CD4-positive, alpha-beta memory T cell (primary cell): ENCODE measurements around the gene CFAP119. TPM values are rescaled to one million over a fixed set of nuclear protein-coding genes. Genes with fewer than 3 reads are reported as not detected.

ENCODE experiments used
- CTCF ChIA-PET: fragments of 350-600 bp; sonication (Branson Sonifier 250); formaldehyde crosslinking; loops from one replicate; lab custom pipeline; 2021; ENCODE audit warnings: inconsistent platforms; ENCODE audit not compliant: partially characterized antibody; lab: Charles Lee
- POLR2A ChIA-PET: fragments of 350-600 bp; sonication (Branson Sonifier 250); formaldehyde crosslinking; loops from one replicate; lab custom pipeline; 2021; ENCODE audit not compliant: partially characterized antibody; lab: Charles Lee
- DNase-seq, 5 donors: peaks; one replicate each; pipeline versions ENCODE4 v3.0.0 to v3.0.0-alpha.2; 2020 to 2022; ENCODE audit warnings: mixed read lengths in 1 of 5
- H3K27ac ChIP-seq: one replicate; pipeline ENCODE4 v1.7.0; 2013; ENCODE audit warnings: low read depth, low read length
- H3K27me3 ChIP-seq: 2 replicates; pipeline ENCODE4 v1.7.0; 2013; ENCODE audit warnings: mild to moderate bottlenecking, low read length, moderate library complexity; ENCODE audit not compliant: insufficient read depth
- H3K36me3 ChIP-seq: 2 replicates; pipeline ENCODE4 v1.7.0; 2013; ENCODE audit warnings: mild to moderate bottlenecking, low read length, moderate library complexity; ENCODE audit not compliant: insufficient read depth
- H3K4me1 ChIP-seq: 2 replicates; pipeline ENCODE4 v1.7.0; 2013; ENCODE audit warnings: mild to moderate bottlenecking, low read length, moderate library complexity; ENCODE audit not compliant: insufficient read depth
- H3K4me3 ChIP-seq, 2 donors: one replicate each; pipeline ENCODE4 v1.7.0; 2013; ENCODE audit warnings: low read length in 2 of 2, mild to moderate bottlenecking in 1 of 2
- H3K9me3 ChIP-seq, 2 donors: one replicate each; pipeline ENCODE4 v1.7.0; 2013; ENCODE audit warnings: low read length in 2 of 2, control low read depth in 1 of 2; ENCODE audit not compliant: control insufficient read depth in 1 of 2
- H3K27ac Mint-ChIP-seq, 7 donors: one replicate each; pipeline ENCODE4 v1.8.0; 2020 to 2021; ENCODE audit warnings: mixed read lengths in 7 of 7, mild to moderate bottlenecking in 6 of 7, inconsistent platforms in 3 of 7, moderate library complexity in 3 of 7
- H3K27me3 Mint-ChIP-seq, 2 donors: one replicate each; pipeline ENCODE4 v1.8.0; 2020 to 2021; ENCODE audit warnings: mixed read lengths in 2 of 2
- H3K36me3 Mint-ChIP-seq, 2 donors: one replicate each; pipeline ENCODE4 v1.8.0; 2020 to 2021; ENCODE audit warnings: mixed read lengths in 2 of 2, inconsistent platforms in 1 of 2, mild to moderate bottlenecking in 1 of 2
- H3K4me1 Mint-ChIP-seq, 4 donors: one replicate each; pipeline ENCODE4 v1.8.0; 2020 to 2021; ENCODE audit warnings: mixed read lengths in 4 of 4, mild to moderate bottlenecking in 1 of 4
- H3K4me3 Mint-ChIP-seq, 8 donors: one replicate each; pipeline ENCODE4 v1.8.0; 2020 to 2021; ENCODE audit warnings: mixed read lengths in 8 of 8, mild to moderate bottlenecking in 7 of 8, moderate library complexity in 6 of 8, inconsistent platforms in 3 of 8
- H3K9me3 Mint-ChIP-seq, 8 donors: one replicate each; pipeline ENCODE4 v1.8.0; 2020 to 2021; ENCODE audit warnings: mixed read lengths in 8 of 8, mild to moderate bottlenecking in 5 of 8, inconsistent platforms in 3 of 8, moderate library complexity in 1 of 8
- intact Hi-C: fragments of 100-400 bp; cut with micrococcal nuclease; formaldehyde crosslinking; loops from one replicate; pipeline ENCODE4 v1.15.1; 2023
- polyA plus RNA-seq, 2 donors: library from polyadenylated mRNA; unstranded; fragments of 300-500 nt; fragmentation: Illumina TruSeq; gene quantifications; one replicate each; pipeline ENCODE4 v1.2.3, GENCODE V29; 2021
- total RNA-seq, 2 experiments: library from RNA; stranded (reverse); gene quantifications; one replicate each; pipeline ENCODE4 v1.2.3, GENCODE V29; 2021

CFAP119 gene
- total and polyA plus RNA-seq, 4 experiments from 2014 or later: 0.22 to 3.4 (median 1.5) TPM

DNA sequence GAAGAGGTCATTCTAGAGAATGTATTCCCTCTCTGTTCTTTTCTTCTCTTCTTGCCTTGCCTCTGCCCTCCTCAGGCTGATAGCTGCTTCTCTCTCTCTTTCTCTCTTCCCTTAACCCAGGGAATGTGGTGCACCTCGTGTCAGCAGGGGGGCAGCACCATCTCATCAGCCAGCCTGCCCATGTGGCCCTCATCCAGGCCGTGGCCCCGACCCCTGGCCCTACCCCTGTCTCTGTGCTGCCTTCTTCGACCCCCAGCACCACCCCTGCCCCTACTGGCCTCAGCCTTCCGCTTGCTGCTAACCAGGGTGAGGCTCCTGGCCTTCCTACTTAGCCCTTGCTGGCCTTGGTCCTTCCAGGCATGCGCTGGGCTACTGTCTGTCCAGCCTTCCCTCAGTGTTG is 39.4 kb downstream of the CFAP119 start:
- CTCF ChIA-PET: no interaction called here

DNA sequence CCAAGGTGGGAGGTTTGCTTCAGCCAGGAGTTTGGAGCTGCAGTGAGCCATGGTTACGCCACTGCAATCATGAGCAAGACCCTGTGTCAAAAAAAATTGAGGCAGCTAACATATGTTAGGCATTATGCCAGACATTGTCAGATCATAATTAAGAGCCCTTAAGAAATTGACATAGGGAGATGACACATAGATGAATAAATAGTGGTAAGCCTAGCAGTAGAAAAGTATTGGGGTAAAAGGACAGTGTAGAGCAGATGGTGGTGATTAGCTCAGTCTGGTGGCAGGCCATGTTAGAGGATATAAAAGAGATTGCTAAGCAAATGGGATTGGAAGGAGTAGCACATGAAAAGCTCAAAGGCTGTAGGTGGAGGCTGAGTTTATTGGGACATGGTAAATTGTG is 40.3 kb downstream of the CFAP119 start:
- ChIA-PET POLR2A (interaction anchor here (1.0 to 1.2 kb wide), 2 partner anchors 11 to 23 kb away, joined by 3 read pairs; partner anchors contain the start of gene SRCAP), CTCF (interaction anchor here (1.3 kb wide), 1 partner anchor 13 kb away, joined by 4 read pairs; no protein-coding TSS in a partner anchor)
- Histone ChIP-seq H3K27ac (no peak overlapping the region), H3K4me1 (no peaks in the 10 kb centered on the region), H3K27me3 (no peaks in the 10 kb centered on the region), H3K9me3 (no peaks in the 10 kb centered on the region), H3K36me3 (peaks cover 60% of the 10 kb centered on the region), H3K4me3 (no peak overlapping the region)
- no peaks in the 10 kb centered on the region for H3K27me3 Mint-ChIP-seq
- DNase-seq: no peak
- no peaks in the 10 kb centered on the region for H3K9me3 Mint-ChIP-seq
- H3K36me3 Mint-ChIP-seq: peaks cover 70 to 77% of the 10 kb centered on the region in 2 donors
- H3K4me3 Mint-ChIP-seq: no peak overlapping the region
- intact Hi-C loops: no loop called here
- peaks cover 7 to 22% (median 14%) of the 10 kb centered on the region in 4 donors for H3K4me1 Mint-ChIP-seq
- H3K27ac Mint-ChIP-seq: peak overlapping the region in 5 of 7 donors; percentile 19 to 64 (median 59)

More for the DNA sequence above, 39.4 kb downstream of the CFAP119 start:
- peaks cover 52% of the 10 kb centered on the region for H3K36me3 ChIP-seq
- H3K4me1 Mint-ChIP-seq: peaks cover 0 to 14% (median 7%) of the 10 kb centered on the region in 4 donors
- peaks cover 67 to 75% of the 10 kb centered on the region in 2 donors for H3K36me3 Mint-ChIP-seq
- DNase-seq: no peak
- no peak overlapping the region for H3K4me3 Mint-ChIP-seq
- POLR2A ChIA-PET: interaction anchor here (1.0 kb wide), 1 partner anchor 23 kb away, joined by 3 read pairs; the partner anchor contains the start of gene SRCAP
- no peaks in the 10 kb centered on the region for H3K27me3 Mint-ChIP-seq
- H3K27ac ChIP-seq: no peak overlapping the region
- H3K27ac Mint-ChIP-seq: peak overlapping the region in 4 of 7 donors; percentile 25 to 70 (median 53)
- H3K4me3 ChIP-seq: no peak overlapping the region
- H3K9me3 Mint-ChIP-seq: no peaks in the 10 kb centered on the region
- H3K4me1 ChIP-seq: no peaks in the 10 kb centered on the region
- no peaks in the 10 kb centered on the region for H3K9me3 ChIP-seq
- intact Hi-C loops: no loop called here
- no peaks in the 10 kb centered on the region for H3K27me3 ChIP-seq

DNA sequence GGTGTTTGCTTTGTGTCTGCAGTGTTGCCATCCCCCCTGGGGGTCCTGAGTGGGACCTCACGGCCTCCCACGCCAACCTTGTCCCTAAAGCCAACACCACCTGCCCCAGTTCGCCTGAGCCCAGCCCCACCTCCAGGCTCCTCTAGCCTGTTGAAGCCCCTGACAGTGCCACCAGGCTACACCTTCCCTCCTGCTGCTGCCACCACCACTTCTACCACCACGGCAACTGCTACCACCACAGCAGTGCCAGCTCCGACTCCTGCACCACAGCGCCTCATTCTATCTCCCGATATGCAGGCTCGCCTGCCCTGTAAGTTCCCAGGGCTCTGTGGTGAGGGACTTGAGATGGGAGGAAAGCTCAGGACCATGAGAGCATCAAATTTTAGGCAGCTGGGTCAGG is 40.7 kb downstream of the CFAP119 start:
- no peaks in the 10 kb centered on the region for H3K9me3 ChIP-seq
- peaks cover 65% of the 10 kb centered on the region for H3K36me3 ChIP-seq
- CTCF ChIA-PET: interaction anchor here (1.3 kb wide), 1 partner anchor 13 kb away, joined by 4 read pairs; no protein-coding TSS in a partner anchor
- no peaks in the 10 kb centered on the region for H3K9me3 Mint-ChIP-seq
- no peaks in the 10 kb centered on the region for H3K27me3 Mint-ChIP-seq
- no peak overlapping the region for H3K27ac ChIP-seq
- peaks cover 10 to 26% (median 18%) of the 10 kb centered on the region in 4 donors for H3K4me1 Mint-ChIP-seq
- no peak for DNase-seq
- no peak overlapping the region for H3K4me3 ChIP-seq
- no peaks in the 10 kb centered on the region for H3K27me3 ChIP-seq
- peaks cover 4% of the 10 kb centered on the region for H3K4me1 ChIP-seq
- intact Hi-C loops: no loop called here
- POLR2A ChIA-PET: interaction anchor here (1.2 kb wide), 1 partner anchor 11 kb away, joined by 3 read pairs; no protein-coding TSS in a partner anchor
- peaks cover 73 to 81% of the 10 kb centered on the region in 2 donors for H3K36me3 Mint-ChIP-seq
- no peak overlapping the region for H3K4me3 Mint-ChIP-seq
- H3K27ac Mint-ChIP-seq: peak overlapping the region in 2 of 7 donors; percentile 59 to 64

DNA sequence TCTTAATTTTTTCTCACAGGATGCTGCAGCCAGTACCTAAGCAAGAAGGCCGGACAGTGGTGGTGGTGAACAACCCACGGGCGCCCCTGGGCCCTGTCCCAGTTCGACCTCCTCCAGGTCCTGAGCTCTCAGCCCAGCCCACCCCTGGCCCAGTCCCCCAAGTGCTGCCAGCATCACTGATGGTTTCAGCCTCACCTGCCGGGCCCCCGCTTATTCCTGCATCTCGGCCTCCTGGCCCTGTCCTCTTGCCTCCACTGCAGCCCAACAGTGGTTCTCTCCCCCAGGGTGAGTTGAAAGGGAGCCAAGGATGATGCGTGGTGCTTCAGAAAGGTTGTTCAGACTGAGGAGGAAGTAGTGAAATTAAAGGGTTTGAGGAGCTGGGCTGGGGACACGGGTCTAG is 41.2 kb downstream of the CFAP119 start:
- no peaks in the 10 kb centered on the region for H3K9me3 Mint-ChIP-seq
- Histone ChIP-seq H3K27ac (no peak overlapping the region), H3K4me3 (no peak overlapping the region), H3K27me3 (no peaks in the 10 kb centered on the region), H3K4me1 (peaks cover 8% of the 10 kb centered on the region), H3K36me3 (peaks cover 70% of the 10 kb centered on the region), H3K9me3 (no peaks in the 10 kb centered on the region)
- no peak overlapping the region for H3K4me3 Mint-ChIP-seq
- no peaks in the 10 kb centered on the region for H3K27me3 Mint-ChIP-seq
- intact Hi-C loops: no loop called here
- H3K27ac Mint-ChIP-seq: peak overlapping the region in 3 of 7 donors; percentile 22 to 60 (median 37)
- no peak for DNase-seq
- peaks cover 74 to 81% of the 10 kb centered on the region in 2 donors for H3K36me3 Mint-ChIP-seq
- CTCF ChIA-PET: interaction anchor here (1.3 kb wide), 1 partner anchor 14 kb away, joined by 4 read pairs; no protein-coding TSS in a partner anchor
- POLR2A ChIA-PET: interaction anchor here (1.2 kb wide), 1 partner anchor 12 kb away, joined by 3 read pairs; no protein-coding TSS in a partner anchor
- H3K4me1 Mint-ChIP-seq: peaks cover 13 to 31% (median 22%) of the 10 kb centered on the region in 4 donors

DNA sequence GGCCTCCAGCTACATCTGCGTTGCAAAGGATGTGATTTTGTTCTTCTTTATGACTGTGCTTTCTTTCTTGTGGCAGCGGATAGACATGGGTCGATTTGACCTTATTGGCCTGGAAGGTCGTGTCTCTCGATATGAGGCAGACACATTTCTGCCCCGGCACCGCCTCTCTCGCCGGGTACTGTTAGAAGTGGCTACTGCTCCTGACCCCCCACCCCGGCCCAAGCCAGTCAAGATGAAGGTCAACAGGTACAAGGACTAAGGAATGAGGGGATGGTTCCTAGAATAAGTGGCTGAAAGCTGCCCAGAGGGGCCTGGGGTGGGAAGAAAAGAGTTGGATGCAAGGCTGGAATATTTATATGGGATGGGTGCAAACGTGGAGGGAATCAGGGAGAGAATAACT is 41.8 kb downstream of the CFAP119 start:
- CTCF ChIA-PET: interaction anchor here (0.6 to 0.9 kb wide), 2 partner anchors 26 to 1767 kb away, joined by 3 read pairs; no protein-coding TSS in a partner anchor
- Mint-ChIP-seq H3K4me1 (peaks cover 16 to 37% (median 27%) of the 10 kb centered on the region in 4 donors), H3K36me3 (peaks cover 73 to 78% of the 10 kb centered on the region in 2 donors), H3K27me3 (no peaks in the 10 kb centered on the region), H3K4me3 (no peak overlapping the region), H3K27ac (peak overlapping the region in 2 of 7 donors; percentile 11 to 69), H3K9me3 (no peaks in the 10 kb centered on the region)
- no peak overlapping the region for H3K27ac ChIP-seq
- DNase-seq: no peak
- POLR2A ChIA-PET: interaction anchor here (1.0 kb wide), 1 partner anchor 54 kb away, joined by 3 read pairs; no protein-coding TSS in a partner anchor
- H3K4me1 ChIP-seq: peaks cover 14% of the 10 kb centered on the region
- no peak overlapping the region for H3K4me3 ChIP-seq
- peaks cover 70% of the 10 kb centered on the region for H3K36me3 ChIP-seq
- H3K9me3 ChIP-seq: no peaks in the 10 kb centered on the region
- intact Hi-C loops: no loop called here
- no peaks in the 10 kb centered on the region for H3K27me3 ChIP-seq

DNA sequence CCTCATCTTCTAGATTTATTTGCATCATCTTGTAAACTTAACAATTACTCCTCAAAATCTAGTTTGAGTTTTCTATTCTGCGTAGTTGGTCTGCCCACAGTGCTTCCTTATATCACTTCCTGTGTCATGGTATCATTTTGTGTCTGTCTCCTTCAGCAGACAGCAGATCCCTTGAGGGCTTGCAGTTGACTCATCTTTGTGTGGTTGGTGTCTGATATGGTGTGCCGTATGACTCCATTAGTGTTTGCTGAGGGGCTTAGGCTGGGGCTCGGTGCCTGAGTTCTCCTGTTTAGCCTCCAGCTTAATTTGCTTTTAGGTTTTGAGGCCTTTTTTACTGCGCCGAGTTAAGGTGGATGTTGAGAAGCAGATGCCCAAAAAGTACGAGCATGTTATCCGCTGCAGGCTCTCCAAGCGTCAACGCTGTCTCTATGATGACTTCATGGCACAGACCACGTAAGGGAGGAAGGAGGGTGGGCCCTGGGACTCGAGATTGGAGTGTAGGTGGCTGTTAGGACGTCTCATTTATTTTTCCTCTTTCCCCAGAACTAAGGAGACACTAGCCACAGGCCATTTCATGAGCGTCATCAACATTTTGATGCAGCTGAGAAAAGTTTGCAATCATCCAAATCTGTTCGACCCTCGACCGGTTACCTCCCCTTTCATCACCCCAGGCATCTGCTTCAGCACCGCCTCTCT is 46.0 kb downstream of the CFAP119 start:
- peak; percentile 33 to 80 (median 45) for DNase-seq
- Mint-ChIP-seq H3K4me1 (peaks cover 26 to 44% (median 34%) of the 10 kb centered on the region in 4 donors), H3K9me3 (no peaks in the 10 kb centered on the region), H3K27ac (peak overlapping the region; percentile 80 to 98 (median 93)), H3K27me3 (no peaks in the 10 kb centered on the region), H3K36me3 (peaks cover 61 to 71% of the 10 kb centered on the region in 2 donors), H3K4me3 (peak overlapping the region; percentile 2 to 86 (median 45))
- Histone ChIP-seq H3K27me3 (no peaks in the 10 kb centered on the region), H3K4me1 (peaks cover 21% of the 10 kb centered on the region), H3K9me3 (no peaks in the 10 kb centered on the region), H3K27ac (peak overlapping the region; percentile 18), H3K4me3 (no peak overlapping the region), H3K36me3 (peaks cover 55% of the 10 kb centered on the region)
- intact Hi-C loops: no loop called here
- ChIA-PET CTCF (no interaction called here), POLR2A (interaction anchor here (1.3 kb wide), 1 partner anchor 12 kb away, joined by 3 read pairs; no protein-coding TSS in a partner anchor)

DNA sequence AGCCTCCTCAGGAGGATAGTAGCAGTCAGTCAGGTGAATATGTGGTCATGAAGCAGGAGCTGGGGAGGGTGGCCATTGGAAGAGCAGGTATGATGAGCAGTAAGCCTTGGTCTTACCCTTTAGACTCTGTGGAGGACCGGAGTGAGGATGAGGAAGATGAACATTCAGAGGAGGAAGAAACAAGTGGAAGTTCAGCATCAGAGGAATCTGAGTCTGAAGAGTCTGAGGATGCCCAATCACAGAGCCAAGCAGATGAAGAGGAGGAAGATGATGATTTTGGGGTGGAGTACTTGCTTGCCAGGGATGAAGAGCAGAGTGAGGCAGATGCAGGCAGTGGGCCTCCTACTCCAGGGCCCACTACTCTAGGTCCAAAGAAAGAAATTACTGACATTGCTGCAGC is 50.1 kb downstream of the CFAP119 start:
- Mint-ChIP-seq H3K9me3 (no peaks in the 10 kb centered on the region), H3K36me3 (peaks cover 75 to 80% of the 10 kb centered on the region in 2 donors), H3K4me3 (no peak overlapping the region), H3K4me1 (peaks cover 20 to 33% (median 29%) of the 10 kb centered on the region in 4 donors), H3K27me3 (no peaks in the 10 kb centered on the region), H3K27ac (peak overlapping the region in 5 of 7 donors; percentile 13 to 78 (median 66))
- POLR2A ChIA-PET: interaction anchor here (1.6 kb wide), 1 partner anchor 13 kb away, joined by 4 read pairs; the partner anchor contains the start of gene SRCAP
- H3K4me3 ChIP-seq: no peak overlapping the region
- H3K27me3 ChIP-seq: no peaks in the 10 kb centered on the region
- no peak overlapping the region for H3K27ac ChIP-seq
- no peaks in the 10 kb centered on the region for H3K9me3 ChIP-seq
- H3K4me1 ChIP-seq: peaks cover 21% of the 10 kb centered on the region
- peaks cover 79% of the 10 kb centered on the region for H3K36me3 ChIP-seq
- no peak for DNase-seq
- CTCF ChIA-PET: interaction anchor here (0.6 to 1.1 kb wide), 2 partner anchors 15 to 1617 kb away, joined by 3 read pairs; no protein-coding TSS in a partner anchor
- intact Hi-C loops: no loop called here
